Stomach (tissue), 9 donors: ENCODE results near the gene ZNF672. TPM values are rescaled to one million over a fixed set of nuclear protein-coding genes. Genes with fewer than 3 reads are reported as not detected.

ENCODE experiments used
- DNase-seq, 2 donors: peaks; one replicate each; pipeline versions ENCODE4 v3.0.0 to v3.0.0-alpha.2; 2013 to 2019
- H3K27ac ChIP-seq, 5 donors: fragments of 200-600 bp in 4 of 5; sonication (generic) in 4 of 5; one replicate each; pipeline ENCODE4 v1.5.1; 2013 to 2019; ENCODE audit warnings: mild to moderate bottlenecking in 1 of 5, moderate library complexity in 1 of 5
- H3K27me3 ChIP-seq, 3 donors: fragments of 200-600 bp; sonication (generic); one replicate each; pipeline ENCODE4 v1.5.1; 2017 to 2019; ENCODE audit warnings: mixed run types in 1 of 3
- H3K36me3 ChIP-seq, 4 donors: fragments of 200-600 bp; sonication (generic); 1 replicate in 3 of 4; 2 replicates in 1 of 4; pipeline ENCODE4 v1.5.1; 2016 to 2019
- H3K4me1 ChIP-seq, 4 donors: fragments of 200-600 bp; sonication (generic); one replicate each; pipeline ENCODE4 v1.5.1; 2016 to 2019
- H3K4me3 ChIP-seq, 4 donors: fragments of 200-600 bp; sonication (generic) in 3 of 4; one replicate each; pipeline ENCODE4 v1.5.1; 2016 to 2019; ENCODE audit warnings: mild to moderate bottlenecking in 1 of 4
- H3K9me3 ChIP-seq, 4 donors: fragments of 200-600 bp; sonication (generic); one replicate each; pipeline ENCODE4 v1.5.1; 2016 to 2019
- CTCF ChIP-seq, 7 experiments: fragments of 450-650 bp in 4 of 7; fragments of 200-600 bp in 3 of 7; sonication (generic) in 3 of 7; IDR thresholded peaks; one replicate each; pipeline ENCODE4 v1.5.1; 2016 to 2019; ENCODE audit warnings: antibody characterized with exemption in 7 of 7, control low read depth in 2 of 7, mild to moderate bottlenecking in 1 of 7
- EP300 ChIP-seq: sonication (generic); formaldehyde crosslinking; IDR thresholded peaks from one replicate; pipeline ENCODE4 v1.6.1; 2017; ENCODE audit warnings: antibody characterized with exemption
- POLR2A ChIP-seq, 4 donors: fragments of 450-650 bp; IDR thresholded peaks; one replicate each; pipeline ENCODE4 v1.6.1; 2016; ENCODE audit warnings: antibody characterized with exemption in 4 of 4, control low read depth in 2 of 4, mild to moderate bottlenecking in 1 of 4, moderate library complexity in 1 of 4
- POLR2AphosphoS5 ChIP-seq, 3 donors: sonication (generic); formaldehyde crosslinking; IDR thresholded peaks; one replicate each; pipeline ENCODE4 v1.6.1; 2016; ENCODE audit warnings: antibody characterized with exemption in 3 of 3
- WGBS, 5 donors: extraction: QIAGEN DNeasy Blood & Tissue Kit in 3 of 5; methylation state at CpG; one replicate each; pipeline versions ENCODE4 v1.1.5 to v1.1.7; 2013 to 2018; 5-methylcytosine and 5-hydroxymethylcytosine counted together
- intact Hi-C: fragments of 100-400 bp; cut with DNase I; formaldehyde crosslinking; loops from one replicate; pipeline ENCODE4 v1.15.1; 2023; ENCODE audit warnings: low total_unique reads
- polyA plus RNA-seq, 3 donors: library from polyadenylated mRNA; stranded (reverse); fragments of 200-250 nt; gene quantifications; one replicate each; pipeline ENCODE4 v1.2.3, GENCODE V29; 2013
- total RNA-seq, 5 donors: library from RNA; depleted of rRNA; stranded (reverse); fragments of >200 nt; gene quantifications; one replicate each; pipeline versions ENCODE4 v1.1.0 to v1.2.3, GENCODE V29; 2014 to 2016
- donor health status: healthy with polysubstance abuse.
- donor health status: Bipolar disorder and iron deficiency.
- donor health status: healthy.

Gene ZNF672
- total and polyA plus RNA-seq, 8 donors: 13.0 to 142 (median 29.0) TPM

- no peaks in the 10 kb centered on the region for H3K27me3 ChIP-seq
- no peaks in the 10 kb centered on the region for H3K9me3 ChIP-seq
- no peak for TF ChIP-seq POLR2A (IDR thresholded peaks at IDR 0.05)
- DNase-seq: no peak
- H3K36me3 ChIP-seq: peaks cover 37 to 74% (median 67%) of the 10 kb centered on the region in 4 donors
- intact Hi-C loops: no loop called here
- H3K4me3 ChIP-seq: no peak overlapping the region
- no peak overlapping the region for H3K27ac ChIP-seq
- 80 to 89% (median 86%) methylated on average over 7 of the region's 7 CpGs for WGBS, 5 donors
- H3K4me1 ChIP-seq: peaks cover 10 to 23% (median 14%) of the 10 kb centered on the region in 4 donors
These were observed 14.7 kb downstream of the ZNF672 start for GRCh38 chr1:248852481-248853405.

DNA sequence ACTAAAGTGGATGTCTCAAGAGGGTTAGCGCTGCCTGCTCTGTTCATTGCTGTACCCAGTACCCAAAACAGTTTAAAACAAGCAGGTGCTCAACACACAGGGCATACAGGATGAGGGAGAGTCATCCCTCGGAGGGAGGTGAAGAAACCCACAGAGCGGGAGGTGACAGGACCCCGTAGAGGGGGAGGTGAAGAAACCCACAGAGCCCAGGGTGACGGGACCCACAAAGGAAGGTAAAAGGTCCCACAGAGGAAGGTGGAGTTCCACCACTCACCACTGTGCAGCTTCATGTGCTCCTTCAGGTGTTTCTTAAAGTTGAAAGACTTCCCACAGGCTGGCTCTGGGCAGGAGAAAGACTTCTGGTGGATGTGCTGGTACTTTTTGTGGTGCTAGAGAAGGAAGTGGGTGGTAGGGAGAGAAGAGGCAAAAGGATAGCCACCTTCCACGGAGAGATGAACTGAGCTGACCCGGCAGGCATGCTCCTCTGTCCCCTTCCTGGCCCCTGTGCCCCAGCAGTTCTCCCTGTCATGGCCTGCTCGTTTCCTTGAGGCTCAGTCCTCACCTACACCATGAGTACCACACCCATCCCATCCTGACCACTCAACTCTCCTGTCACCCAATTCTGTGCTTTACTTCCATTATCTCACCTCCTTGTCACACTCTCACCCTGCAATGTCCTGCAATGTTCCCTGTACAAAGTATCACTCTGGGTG, 15.8 kb downstream of the ZNF672 start:
- no peak for TF ChIP-seq POLR2A (IDR thresholded peaks at IDR 0.05)
- no peak for TF ChIP-seq EP300
- Histone ChIP-seq H3K4me3 (no peak overlapping the region), H3K36me3 (peaks cover 26 to 63% (median 57%) of the 10 kb centered on the region in 4 donors), H3K27ac (no peak overlapping the region), H3K4me1 (peaks cover 15 to 29% (median 23%) of the 10 kb centered on the region in 4 donors), H3K9me3 (no peaks in the 10 kb centered on the region), H3K27me3 (no peaks in the 10 kb centered on the region)
- intact Hi-C loops: no loop called here
- WGBS, 5 donors: 78 to 87% (median 81%) methylated on average over 8 of the region's 8 CpGs
- no peak for DNase-seq

- no peak for DNase-seq
- no peak for TF ChIP-seq POLR2AphosphoS5 (IDR thresholded peaks at IDR 0.05)
- no peak for TF ChIP-seq EP300
- TF ChIP-seq POLR2A (IDR thresholded peaks at IDR 0.05): no peak
- TF ChIP-seq CTCF (IDR thresholded peaks at IDR 0.05): no peak
- H3K27me3 ChIP-seq: no peaks in the 10 kb centered on the region
- H3K4me3 ChIP-seq: no peak overlapping the region
- peaks cover 14 to 30% (median 20%) of the 10 kb centered on the region in 4 donors for H3K4me1 ChIP-seq
- intact Hi-C loops: no loop called here
- H3K27ac ChIP-seq: no peak overlapping the region
- peaks cover 11 to 45% (median 39%) of the 10 kb centered on the region in 4 donors for H3K36me3 ChIP-seq
- no peaks in the 10 kb centered on the region for H3K9me3 ChIP-seq
- 85 to 100% (median 92%) methylated on average over 4 to 6 of the region's 6 CpGs for WGBS, 5 donors
These were observed 17.6 kb downstream of the ZNF672 start for GRCh38 chr1:248855580-248855979.

GRCh38 chr1:248856176-248856575, 18.2 kb downstream of the ZNF672 start:
- H3K36me3 ChIP-seq: peaks cover 11 to 39% (median 33%) of the 10 kb centered on the region in 4 donors
- 94 to 100% (median 100%) methylated on average over 1 of the region's 1 CpG for WGBS, 5 donors
- intact Hi-C loops: no loop called here
- peaks cover 14 to 30% (median 20%) of the 10 kb centered on the region in 4 donors for H3K4me1 ChIP-seq
- no peak overlapping the region for H3K4me3 ChIP-seq
- no peaks in the 10 kb centered on the region for H3K9me3 ChIP-seq
- no peak overlapping the region for H3K27ac ChIP-seq
- TF ChIP-seq CTCF (IDR thresholded peaks at IDR 0.05) (no peak), POLR2A (IDR thresholded peaks at IDR 0.05) (no peak), EP300 (no peak), POLR2AphosphoS5 (IDR thresholded peaks at IDR 0.05) (no peak)
- no peaks in the 10 kb centered on the region for H3K27me3 ChIP-seq
- no peak for DNase-seq

GRCh38 chr1:248857201-248857600, 19.2 kb downstream of the ZNF672 start:
- Histone ChIP-seq H3K27me3 (no peaks in the 10 kb centered on the region), H3K27ac (peak overlapping the region in 3 of 5 donors; percentile 90 to 94 (median 93)), H3K36me3 (peaks cover 11 to 29% (median 24%) of the 10 kb centered on the region in 4 donors), H3K9me3 (no peaks in the 10 kb centered on the region), H3K4me3 (peak overlapping the region in 3 of 4 donors; percentile 54 to 69 (median 55)), H3K4me1 (peaks cover 14 to 30% (median 21%) of the 10 kb centered on the region in 4 donors)
- DNase-seq: no peak
- TF ChIP-seq POLR2AphosphoS5 (IDR thresholded peaks at IDR 0.05): no peak
- no peak for TF ChIP-seq CTCF (IDR thresholded peaks at IDR 0.05)
- TF ChIP-seq POLR2A (IDR thresholded peaks at IDR 0.05): no peak
- TF ChIP-seq EP300: no peak
- intact Hi-C loops: no loop called here
- 72 to 94% (median 82%) methylated on average over 7 of the region's 7 CpGs for WGBS, 5 donors
